Measurements from ENCODE around the gene TMEM223.

TMEM223 gene

DNA sequence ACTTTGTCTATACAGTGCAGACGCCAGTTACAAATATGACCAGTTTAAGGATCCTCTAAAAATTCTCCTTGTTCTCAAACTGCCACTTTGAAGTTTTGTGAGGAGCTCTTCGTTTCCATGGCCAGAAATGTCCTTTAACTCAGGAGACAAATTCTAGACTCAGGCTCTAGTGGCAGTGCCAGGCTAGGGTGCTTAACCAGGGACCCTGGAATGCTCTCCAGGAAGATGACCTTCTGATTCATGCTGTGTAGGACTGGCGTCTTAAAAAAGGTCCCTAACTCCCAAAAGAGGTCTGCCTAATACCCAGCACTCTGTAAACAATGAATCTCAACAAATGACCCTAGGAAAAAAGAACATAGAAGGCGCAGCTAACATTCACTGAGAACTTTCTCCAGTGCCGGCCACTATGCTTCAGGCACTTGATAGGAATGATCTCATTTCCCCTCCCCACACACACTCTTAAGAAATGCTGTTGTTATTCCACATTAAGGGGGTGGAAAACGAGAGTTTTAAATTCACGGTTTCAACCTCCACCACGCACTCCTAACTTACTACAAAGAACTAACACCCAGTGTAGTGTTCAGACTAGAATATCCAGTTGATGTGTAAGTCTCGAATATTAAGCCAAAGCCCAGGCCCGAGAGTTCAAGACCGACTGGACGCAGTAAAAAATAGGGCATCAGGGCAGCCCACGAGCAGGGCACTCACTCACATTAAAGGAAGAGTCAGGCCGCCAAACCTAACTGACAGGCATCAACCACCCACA is 12.7 kb upstream of the TMEM223 start:
- no peak for DNase-seq (ENCODE audit: extremely low spot score)
- TF ChIP-seq, protein P1, sequence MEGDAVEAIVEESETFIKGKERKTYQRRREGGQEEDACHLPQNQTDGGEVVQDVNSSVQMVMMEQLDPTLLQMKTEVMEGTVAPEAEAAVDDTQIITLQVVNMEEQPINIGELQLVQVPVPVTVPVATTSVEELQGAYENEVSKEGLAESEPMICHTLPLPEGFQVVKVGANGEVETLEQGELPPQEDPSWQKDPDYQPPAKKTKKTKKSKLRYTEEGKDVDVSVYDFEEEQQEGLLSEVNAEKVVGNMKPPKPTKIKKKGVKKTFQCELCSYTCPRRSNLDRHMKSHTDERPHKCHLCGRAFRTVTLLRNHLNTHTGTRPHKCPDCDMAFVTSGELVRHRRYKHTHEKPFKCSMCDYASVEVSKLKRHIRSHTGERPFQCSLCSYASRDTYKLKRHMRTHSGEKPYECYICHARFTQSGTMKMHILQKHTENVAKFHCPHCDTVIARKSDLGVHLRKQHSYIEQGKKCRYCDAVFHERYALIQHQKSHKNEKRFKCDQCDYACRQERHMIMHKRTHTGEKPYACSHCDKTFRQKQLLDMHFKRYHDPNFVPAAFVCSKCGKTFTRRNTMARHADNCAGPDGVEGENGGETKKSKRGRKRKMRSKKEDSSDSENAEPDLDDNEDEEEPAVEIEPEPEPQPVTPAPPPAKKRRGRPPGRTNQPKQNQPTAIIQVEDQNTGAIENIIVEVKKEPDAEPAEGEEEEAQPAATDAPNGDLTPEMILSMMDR (IDR thresholded peaks at IDR 0.05; ENCODE audit: control extremely low read depth, extremely low read depth, low read depth, missing control alignments), result no peak
- ChIA-PET POLR2A (interaction anchor here (0.7 to 2.0 kb wide), 8 partner anchors 9 to 50 kb away, joined by 3 to 13 read pairs (median 8); partner anchors contain the start of genes STX5, TEX54 and TMEM179B), CTCF (interaction anchor here (1.9 kb wide), 1 partner anchor 18 kb away, joined by 7 read pairs; no protein-coding TSS in a partner anchor)

- ChIA-PET CTCF (interaction anchor here (1.1 to 3.5 kb wide), 6 partner anchors 8 to 179 kb away, joined by 3 to 15 read pairs (median 4); partner anchors contain the start of genes B3GAT3 and TMEM179B), POLR2A (interaction anchor here (0.7 to 3.2 kb wide), 9 partner anchors 10 to 210 kb away, joined by 3 to 28 read pairs (median 5); partner anchors contain the start of genes C11orf98, CSKMT, SLC3A2 and STX5)
- DNase-seq (ENCODE audit: extremely low spot score), result no peak
- TF ChIP-seq, protein P1 (IDR thresholded peaks at IDR 0.05; ENCODE audit: control extremely low read depth, extremely low read depth, low read depth, missing control alignments), result no peak
Observed at GRCh38 chr11:62801071-62801470, 9.3 kb upstream of the TMEM223 start.

GRCh38 chr11:62799486-62799885 is 7.7 kb upstream of the TMEM223 start:
- TF ChIP-seq, protein P1 (IDR thresholded peaks at IDR 0.05; ENCODE audit: control extremely low read depth, extremely low read depth, low read depth, missing control alignments), result no peak
- DNase-seq (ENCODE audit: extremely low spot score), result no peak
- CTCF ChIA-PET, result interaction anchor here (3.5 kb wide), 1 partner anchor 10 kb away, joined by 15 read pairs; no protein-coding TSS in a partner anchor
- POLR2A ChIA-PET, result interaction anchor here (0.6 to 3.2 kb wide), 4 partner anchors 8 to 208 kb away, joined by 3 to 28 read pairs (median 14); partner anchors contain the start of genes TMEM223, TUT1 and WDR74

DNA sequence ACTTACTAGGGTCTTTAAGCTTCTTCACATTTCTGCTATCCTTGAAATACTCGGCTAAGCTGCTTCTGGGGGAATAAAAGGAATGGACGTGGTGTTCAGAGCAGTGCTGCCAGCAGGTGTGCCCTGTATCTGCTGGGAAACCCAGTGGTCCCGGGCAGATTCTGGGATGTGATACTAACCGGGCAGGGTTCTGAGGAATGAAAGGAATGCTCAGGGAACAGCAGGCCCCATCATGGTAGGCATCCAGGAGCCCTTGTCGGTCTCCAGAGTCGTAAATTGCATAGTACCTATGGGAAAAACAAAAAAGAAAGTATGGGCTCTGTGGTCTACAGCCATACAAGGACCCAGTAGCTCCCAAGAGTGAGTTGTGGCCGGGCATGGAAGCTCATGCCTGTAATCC is 4.5 kb upstream of the TMEM223 start:
- ChIA-PET POLR2A (interaction anchor here (0.6 to 2.8 kb wide), 9 partner anchors 7 to 223 kb away, joined by 3 to 13 read pairs (median 4); partner anchors contain the start of genes EEF1G, NXF1, STX5 and TEX54), CTCF (interaction anchor here (1.1 to 3.6 kb wide), 2 partner anchors 9 to 67 kb away, joined by 3 to 40 read pairs; partner anchors contain the start of gene TMEM179B)
- DNase-seq (ENCODE audit: extremely low spot score), result no peak
- TF ChIP-seq, protein P1 (IDR thresholded peaks at IDR 0.05; ENCODE audit: control extremely low read depth, extremely low read depth, low read depth, missing control alignments), result no peak

- TF ChIP-seq, protein P1 (IDR thresholded peaks at IDR 0.05; ENCODE audit: control extremely low read depth, extremely low read depth, low read depth, missing control alignments), result no peak
- ChIA-PET CTCF (interaction anchor here (0.9 to 1.4 kb wide), 5 partner anchors 12 to 23 kb away, joined by 3 to 5 read pairs (median 3); partner anchors contain the start of gene TAF6L), POLR2A (interaction anchor here (0.5 to 2.8 kb wide), 7 partner anchors 9 to 235 kb away, joined by 3 to 13 read pairs (median 6); no protein-coding TSS in a partner anchor)
- DNase-seq (ENCODE audit: extremely low spot score), result no peak
Observed at GRCh38 chr11:62794201-62794775, 2.5 kb upstream of the TMEM223 start.

- ChIA-PET CTCF (interaction anchor here (1.1 kb wide), 1 partner anchor 44 kb away, joined by 3 read pairs; no protein-coding TSS in a partner anchor), POLR2A (interaction anchor here (1.3 to 4.3 kb wide), 2 partner anchors 9 to 14 kb away, joined by 4 to 28 read pairs; no protein-coding TSS in a partner anchor)
- no peak for DNase-seq (ENCODE audit: extremely low spot score)
- TF ChIP-seq, protein P1 (IDR thresholded peaks at IDR 0.05; ENCODE audit: control extremely low read depth, extremely low read depth, low read depth, missing control alignments), result no peak
Observed at GRCh38 chr11:62792202-62792575, 383 bp upstream of the TMEM223 start.

All from GM10248 (cell line).